ENCODE data around the gene ITGB5.
"Not testable (repeated sequence)": the region's sequence is repeated elsewhere in the genome, so short reads cannot be mapped to it uniquely, and the experiment has no call there.

Gene ITGB5

DNA sequence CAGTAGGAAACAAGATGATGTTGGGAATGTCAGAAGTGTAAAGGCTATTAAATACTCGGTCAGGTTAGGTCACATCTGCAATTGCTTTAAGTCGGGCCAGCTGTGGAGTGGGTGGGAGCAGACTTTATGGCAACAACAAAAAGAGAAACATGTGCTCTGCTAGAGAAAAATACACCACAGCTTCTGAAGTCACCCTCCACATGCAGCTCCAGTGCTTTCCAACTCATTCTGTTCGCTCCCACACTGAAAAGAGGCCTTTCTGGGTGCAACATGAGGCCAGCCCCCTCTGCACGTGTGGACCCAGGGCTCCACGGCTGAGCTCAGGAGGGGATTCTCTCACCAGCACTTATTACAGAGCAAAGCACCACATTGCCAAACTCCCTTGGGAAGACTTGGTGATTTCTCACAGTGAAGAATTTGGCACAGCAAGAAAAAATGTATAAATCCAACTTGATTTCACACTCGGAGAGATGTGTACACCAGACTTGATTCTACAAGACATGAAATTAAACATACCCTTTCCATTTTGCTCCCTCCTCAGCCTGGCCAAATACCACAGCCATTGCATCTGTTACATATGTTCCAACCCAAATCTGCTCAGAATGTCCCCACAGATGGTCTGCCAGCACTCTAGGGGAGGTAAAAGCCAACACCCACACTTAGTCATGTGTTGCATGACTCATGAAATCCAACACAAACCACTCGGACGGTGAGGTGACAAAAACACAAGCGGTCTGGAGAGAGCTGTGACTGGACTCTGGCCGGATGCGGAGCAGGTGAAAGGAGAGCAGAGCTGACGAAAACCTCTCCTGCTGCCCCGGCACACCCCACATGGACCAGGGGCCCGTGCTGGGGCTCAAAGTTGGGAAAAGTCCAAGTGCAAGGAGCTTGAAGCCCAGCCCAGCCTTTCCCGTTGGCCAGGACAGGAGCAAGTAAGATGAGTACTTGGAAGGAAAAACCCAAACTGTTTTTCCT lies 74.6 kb downstream of the ITGB5 start:
- DNase-seq = no peak

DNA sequence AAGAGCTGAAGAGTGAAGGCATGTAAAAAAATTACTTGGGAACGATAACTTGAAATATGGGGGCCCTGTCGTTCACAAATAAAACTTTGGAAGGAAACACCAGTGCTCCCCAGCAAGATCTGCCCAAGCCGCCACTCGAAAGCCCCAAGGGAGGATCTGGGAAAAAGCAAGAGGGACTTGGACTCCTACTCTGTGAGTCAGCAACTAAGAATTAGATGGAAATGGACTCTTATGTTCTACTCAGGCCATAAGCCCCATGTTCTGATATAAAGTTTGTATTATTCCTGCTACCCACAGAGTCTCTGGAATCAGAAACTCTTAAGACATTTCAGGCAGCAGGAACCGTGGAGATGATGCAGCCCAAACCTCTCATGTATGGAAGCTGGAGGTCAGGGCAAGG lies 75.7 kb downstream of the ITGB5 start:
- no peak for DNase-seq

DNA sequence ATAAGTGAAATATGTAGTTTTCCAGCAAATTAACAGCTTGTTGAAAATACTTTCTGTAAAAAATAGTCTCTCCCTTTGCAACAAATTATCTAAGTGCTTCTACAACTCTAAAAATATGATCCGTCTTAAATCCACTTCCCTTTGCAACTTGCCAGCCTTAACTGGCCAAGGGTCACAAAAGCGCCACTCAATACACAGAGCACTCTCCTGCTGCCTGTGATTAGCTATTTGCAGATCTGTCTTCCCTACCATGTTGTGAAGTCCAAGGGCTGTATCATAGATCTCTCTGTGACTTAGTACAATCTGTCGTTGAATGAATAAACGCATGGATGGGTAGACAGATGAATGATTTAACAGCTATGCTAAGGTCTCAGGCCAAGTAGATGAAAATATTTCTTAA lies 76.2 kb downstream of the ITGB5 start:
- DNase-seq = no peak

DNA sequence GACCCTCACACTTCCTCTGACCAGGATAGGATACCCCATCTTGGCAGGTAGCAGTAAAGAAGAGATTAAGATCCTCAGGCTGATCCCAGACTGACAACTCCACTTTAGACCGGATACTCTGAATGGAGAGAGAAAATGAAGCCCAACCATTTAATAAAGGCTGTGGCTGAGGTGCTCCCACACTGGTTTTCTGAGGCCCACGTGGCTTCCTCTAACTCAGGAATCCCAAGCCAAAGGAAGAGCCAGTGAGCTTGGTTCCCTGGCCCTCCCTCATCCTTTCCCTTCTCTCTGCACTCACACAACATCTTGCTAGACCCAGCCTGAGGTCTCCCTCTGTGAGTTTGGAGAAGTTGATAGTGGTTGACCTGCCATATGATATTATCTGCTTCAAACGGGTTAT lies 78.1 kb downstream of the ITGB5 start:
- DNase-seq = no peak

DNA sequence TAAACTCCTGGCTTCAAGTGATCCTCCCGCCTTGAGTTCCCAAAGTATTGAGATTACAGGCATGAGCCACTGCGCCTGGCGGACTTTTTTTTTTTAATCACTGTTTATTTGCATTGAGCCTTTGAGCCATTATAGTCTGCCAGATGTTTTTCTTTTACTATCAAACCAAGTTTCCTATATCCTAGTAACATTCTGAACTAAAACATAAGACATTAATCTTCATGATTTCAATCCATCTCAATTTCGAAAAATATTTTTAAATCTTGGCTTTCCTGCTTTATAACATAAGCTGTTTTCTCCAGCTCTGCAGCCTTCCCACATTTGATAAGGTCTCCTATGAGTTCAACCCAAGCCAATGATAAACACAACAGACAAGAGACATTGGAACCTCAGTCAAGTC lies 81.5 kb downstream of the ITGB5 start:
- no peak for DNase-seq

DNA sequence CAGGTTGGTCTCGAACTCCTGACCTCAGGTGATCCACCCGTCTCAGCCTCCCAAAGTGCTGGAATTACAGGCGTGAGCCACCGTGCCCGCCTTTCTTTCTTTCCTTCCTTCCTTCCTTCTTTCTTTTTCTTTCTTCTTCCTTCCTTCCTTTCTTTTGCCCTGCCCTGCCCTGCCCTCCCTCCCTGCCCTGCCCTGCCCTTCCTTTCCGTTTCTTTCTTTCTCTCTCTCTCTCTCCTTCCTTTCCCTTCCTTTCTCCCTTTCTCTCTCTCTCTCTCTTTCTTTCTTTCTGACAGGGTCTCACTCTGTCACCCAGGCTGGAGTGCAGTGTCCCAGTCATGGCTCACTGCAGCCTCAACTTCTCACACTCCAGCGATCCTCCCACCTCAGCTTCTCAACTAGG lies 82.3 kb downstream of the ITGB5 start:
- DNase-seq = no peak

DNA sequence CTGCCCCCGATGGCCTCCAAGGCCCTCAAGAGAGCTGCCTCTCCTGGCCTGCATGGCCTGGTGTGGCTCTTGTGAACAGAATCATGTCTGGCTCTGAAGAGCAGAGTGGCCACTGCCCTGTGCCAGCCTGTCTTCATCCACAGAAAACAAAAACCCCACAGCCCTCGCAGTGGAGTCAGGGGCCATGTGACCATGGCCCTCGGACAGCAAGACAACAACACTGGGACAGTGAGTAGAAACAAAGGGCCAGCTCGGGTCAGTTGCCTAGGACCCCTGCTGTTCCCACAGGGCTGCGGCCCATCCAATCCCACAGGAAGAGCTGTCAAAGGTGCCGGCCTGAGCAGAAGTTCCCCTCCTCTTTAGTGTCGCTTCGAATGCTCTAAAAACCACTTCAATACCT lies 84.5 kb downstream of the ITGB5 start:
- DNase-seq = no peak

DNA sequence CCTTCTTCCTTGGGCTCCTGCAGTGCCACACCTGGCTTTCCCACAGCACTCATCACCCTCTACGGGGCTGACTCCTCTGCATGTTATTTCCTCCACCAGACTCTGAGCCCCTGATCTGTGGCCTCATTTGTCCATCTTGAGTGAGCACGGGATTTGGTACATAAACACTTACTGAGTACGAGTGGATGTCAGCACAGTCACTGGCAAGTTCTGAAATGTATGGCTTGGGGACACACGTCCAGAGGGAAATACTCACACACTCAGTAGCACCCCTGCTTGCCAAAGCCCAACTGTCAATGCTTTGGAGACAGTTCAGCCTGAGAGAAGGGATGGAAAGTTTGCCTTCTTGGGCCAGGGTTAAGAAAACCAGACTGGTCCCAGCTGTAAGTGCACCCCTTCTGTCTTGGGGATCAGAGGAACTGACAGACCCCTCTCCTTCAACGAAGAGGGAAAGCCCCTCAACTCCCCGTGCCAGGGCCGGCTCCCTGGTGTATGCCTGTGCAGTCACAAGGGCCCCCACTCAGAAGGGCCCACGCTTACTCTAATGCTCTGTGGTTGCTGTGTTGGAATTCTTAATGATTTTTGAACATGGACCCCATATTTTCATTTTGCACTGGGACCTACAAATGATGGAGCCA lies 85.0 kb downstream of the ITGB5 start:
- DNase-seq = no peak

DNA sequence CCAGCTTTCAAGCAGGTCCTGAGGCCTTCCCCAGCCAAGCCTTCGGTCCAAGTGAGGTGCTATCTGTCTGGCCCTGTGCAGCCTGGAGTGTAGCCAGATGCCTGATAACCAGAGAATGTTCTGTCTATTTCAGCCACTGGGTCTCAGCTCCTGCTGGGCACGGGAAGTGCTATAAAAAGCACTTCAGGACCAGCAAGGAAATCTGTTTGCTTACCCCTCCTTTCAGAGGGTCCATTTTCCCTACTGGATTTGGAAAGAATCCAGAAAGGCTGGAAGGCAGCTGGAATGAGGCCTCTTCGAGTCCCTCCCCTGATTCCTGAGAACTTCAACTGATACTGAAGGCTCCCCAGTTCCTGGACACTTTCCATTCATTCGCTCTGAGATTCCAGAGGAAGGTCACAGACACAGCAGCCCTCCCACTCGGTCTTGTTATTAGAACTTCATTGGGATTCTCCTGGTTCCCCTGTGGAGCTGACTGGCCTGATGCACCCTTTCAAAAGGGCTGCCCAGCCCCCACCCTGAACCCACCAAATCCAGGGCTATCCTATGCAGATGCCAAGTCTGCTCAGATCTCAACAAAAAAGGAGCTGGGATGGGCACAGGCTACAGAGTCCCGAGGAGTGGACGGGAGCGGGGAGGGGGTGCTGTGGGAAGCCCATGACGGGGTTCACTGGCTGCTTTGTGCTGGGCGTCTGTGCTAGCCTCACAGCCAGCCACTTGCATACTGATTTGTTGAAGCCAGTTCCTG lies 86.5 kb downstream of the ITGB5 start:
- no peak for DNase-seq

DNA sequence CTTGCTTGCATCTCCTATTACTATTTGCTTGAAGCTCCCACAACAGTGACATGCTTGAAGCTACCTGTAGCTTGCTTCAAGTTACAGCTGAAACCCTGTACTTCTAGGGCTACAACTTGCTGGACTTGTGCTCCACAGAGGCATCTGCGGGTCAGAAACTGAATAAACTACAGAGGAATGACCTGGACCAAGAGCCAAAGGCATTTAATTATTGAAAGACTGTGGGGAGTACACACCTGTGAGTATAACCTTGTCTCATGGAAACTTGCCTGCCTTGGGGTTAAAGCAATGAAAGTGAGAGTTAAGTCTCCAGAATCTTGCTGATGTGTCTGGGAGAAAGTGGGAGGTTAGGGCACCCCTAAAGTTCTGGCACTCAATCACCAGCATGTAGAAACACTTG lies 87.1 kb downstream of the ITGB5 start:
- no peak for DNase-seq

DNA sequence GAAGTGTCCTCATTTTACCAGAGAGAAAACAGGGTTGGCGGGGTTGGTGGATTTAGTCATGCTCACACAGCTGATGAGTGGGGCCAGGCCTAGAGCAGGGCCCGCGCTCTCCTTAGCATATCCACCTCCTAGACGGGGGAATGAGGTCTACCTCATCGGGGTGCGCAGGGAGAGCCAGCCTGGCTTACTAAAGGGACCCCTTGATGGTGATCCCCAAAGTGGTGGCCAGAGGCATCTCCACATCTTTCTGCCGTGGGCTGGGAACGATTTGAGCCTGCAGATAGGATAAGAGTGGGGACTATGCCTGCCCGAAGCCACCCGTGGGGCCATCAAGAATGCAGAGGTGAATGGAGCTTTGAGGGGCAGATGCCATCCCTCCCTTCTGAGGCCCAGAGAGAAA lies 87.5 kb downstream of the ITGB5 start:
- DNase-seq = no peak

DNA sequence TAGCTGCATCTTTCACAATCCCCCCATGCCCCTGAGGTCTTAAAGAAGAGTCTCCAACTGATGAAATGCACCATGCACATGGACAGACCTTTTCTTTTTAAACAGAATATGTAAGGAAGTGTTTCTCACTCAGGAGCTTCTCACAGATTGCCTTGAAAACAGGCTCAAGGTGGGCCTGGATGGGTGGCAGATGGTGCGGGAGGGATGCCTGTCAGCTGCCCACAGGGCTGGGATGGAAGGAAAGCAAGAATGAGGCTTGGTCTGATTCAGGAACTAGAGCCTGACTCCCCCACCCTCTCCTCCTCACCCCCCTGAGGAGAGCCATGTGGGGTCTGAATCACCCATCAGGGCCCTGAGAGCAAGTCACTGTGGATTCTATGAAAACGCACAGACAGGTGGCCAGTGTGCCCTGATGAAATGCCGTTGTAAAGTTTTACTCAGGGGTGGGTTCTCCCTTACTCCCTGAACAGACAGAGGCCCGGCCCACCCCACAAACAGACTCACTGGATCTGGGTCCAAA lies 89.7 kb downstream of the ITGB5 start:
- DNase-seq = no peak

DNA sequence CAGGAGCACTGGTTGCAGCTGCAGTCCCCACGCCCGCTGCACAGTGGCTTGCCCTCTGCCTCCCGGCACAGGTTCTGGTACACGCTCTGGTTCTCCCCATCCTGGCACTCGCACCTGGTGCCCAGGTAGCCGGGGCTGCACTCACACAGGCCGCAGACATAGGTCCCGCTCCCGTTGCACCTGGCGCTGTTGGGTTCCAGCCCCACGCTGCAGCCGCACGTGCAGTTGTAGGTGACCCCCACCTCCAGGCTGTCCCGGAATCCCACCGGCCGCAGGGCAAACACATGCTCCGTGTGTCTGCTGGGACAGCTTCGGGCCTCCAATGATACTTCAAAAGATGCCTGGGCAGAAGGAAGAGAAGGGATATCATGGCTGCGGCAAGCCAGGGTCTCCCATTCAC lies 90.7 kb downstream of the ITGB5 start:
- DNase-seq = no peak

DNA sequence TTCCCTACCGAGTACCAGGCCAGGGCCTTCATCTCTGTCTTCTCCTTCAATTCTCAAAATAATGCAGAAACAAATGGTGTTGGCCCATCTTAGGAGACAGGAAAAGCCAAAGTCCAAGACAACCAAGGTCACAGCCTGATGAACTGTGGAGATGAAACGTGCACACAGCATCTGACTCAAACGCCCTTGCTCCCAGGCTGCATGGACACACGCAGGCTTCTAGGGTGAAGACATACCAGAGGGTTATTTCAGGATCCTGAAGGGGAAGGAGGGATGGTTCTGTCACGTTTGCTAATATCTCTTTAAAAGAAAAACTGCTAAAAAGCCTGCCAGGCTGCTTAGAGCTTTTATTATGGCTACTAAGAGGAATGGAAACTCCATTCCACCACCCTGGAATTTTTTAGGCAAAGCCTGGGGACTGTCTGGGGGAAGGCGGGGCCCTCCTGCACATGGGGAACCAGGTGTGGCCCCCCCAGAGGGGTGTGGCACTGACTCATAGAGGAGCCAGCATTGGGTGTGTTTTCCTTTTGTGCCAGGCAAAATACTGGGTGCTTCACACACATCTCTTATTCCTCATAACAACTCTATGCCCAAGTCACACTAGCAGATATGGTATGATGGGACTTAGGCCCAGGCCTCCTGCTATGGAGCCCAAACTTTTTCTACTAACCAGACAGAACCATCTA lies 94.0 kb downstream of the ITGB5 start:
- no peak for DNase-seq

DNA sequence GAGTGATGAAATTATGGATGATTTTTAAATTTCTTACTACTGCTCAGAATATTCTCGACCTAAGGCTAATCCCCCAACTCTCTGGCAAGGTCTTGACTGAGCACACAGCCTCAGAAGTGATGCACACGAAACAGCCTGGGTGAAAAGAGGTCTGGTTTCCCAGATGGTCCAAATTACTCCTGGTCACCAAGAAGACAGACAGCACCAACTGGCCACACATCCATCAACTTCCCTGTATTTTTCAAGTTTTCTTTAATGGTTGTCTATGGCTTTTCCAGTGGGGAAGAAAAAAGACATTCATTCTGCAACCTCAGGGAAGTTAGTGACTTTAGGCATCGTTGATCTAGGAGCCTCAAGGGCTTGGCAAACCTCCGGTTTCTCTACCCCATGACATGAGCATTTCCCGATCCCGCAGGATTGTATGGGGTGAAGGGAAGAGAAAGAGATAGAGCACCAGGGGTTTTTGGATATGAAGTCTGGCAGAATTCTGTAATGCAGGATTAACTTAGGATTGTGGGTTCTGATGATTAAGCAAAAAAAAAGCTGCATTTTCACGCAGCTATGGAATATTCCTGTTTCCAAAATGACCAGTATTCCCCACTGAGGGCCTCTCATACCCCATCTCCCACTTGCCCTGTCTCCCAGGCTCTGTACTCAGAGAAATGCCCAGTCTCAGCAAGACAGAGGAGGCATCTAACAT lies 94.7 kb downstream of the ITGB5 start:
- no peak for DNase-seq

DNA sequence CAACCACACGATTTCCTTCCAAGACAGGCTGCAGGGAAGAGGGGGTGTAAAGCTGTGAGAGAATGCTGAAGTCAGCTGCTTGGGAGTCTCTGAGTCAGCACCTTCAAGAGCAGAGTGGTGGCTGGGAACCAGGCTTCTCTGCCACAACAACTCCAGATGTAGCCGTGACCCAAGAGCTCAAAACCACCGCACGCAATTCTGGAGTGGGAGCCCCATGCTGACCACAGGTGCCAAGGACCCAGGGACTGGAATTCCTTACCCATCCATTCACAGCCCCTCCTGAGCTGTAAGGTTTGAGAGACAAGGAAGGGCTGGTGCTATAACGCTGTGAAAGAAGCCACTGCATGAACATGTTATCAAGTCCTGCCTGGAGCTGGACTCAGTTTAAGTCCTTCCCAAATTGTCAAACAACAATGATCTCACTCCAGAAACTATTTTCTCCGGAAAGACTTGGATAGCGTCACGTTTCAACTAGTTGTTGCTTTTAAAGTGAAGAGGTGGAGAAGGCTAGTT lies 95.5 kb downstream of the ITGB5 start:
- no peak for DNase-seq

DNA sequence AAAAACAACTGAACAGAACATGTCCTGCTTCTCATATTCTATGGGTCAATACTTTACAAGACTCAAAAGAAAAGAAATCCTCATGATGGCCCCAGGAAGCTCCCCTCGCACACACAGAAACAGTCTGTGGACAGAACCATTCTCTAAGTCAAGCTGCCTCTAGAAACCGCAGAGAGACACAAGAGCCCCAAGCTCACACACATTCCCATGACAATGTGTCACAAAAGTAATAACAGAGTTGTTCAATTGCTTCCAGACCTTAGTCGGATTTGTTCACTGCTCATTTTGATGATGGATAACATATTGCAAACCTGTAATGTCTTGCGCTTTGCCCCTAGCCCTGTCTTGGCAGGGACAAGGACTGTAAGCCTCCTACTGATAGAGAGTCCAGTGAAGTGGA lies 96.0 kb downstream of the ITGB5 start:
- no peak for DNase-seq

DNA sequence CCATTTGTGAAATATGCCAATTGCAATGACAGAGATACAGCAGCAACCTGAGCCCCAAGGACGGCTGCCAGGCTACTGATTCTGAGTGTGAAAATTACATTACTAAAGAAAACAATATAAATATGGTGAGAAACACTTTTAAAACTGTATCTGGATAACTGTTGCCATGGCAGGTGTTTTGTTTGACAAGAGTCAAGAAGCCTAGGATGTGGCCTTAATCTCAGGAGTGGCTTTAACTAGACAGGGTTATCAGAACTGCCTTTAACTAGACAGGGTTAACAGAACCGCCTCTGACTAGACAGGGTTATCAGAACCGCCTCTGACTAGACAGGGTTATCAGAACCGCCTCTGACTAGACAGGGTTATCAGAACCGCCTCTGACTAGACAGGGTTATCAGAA lies 98.1 kb downstream of the ITGB5 start:
- DNase-seq = not testable (repeated sequence)

DNA sequence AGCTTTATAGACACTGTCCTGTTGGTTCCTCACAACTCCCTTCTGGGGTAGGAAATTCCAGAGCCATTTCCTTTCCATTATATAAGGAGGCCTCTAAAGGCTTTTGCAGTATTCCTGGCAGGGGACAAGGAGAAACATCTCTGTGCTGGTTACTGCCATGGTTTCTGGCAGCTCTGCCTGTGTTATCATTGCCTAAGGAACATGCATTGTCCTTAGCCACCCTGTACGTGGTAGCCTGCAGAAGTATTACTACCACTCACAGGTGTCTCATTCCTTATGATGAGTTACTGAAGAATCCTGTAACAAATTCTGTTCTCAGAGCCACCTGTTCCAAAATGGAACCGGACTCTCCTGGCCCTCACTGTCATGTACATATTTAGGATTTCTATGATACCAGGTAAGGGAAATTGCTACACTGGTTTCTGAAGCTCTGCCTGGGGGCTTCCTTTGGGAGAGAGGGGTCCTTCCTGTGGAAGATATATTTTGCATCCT lies 98.9 kb downstream of the ITGB5 start:
- DNase-seq = no peak

DNA sequence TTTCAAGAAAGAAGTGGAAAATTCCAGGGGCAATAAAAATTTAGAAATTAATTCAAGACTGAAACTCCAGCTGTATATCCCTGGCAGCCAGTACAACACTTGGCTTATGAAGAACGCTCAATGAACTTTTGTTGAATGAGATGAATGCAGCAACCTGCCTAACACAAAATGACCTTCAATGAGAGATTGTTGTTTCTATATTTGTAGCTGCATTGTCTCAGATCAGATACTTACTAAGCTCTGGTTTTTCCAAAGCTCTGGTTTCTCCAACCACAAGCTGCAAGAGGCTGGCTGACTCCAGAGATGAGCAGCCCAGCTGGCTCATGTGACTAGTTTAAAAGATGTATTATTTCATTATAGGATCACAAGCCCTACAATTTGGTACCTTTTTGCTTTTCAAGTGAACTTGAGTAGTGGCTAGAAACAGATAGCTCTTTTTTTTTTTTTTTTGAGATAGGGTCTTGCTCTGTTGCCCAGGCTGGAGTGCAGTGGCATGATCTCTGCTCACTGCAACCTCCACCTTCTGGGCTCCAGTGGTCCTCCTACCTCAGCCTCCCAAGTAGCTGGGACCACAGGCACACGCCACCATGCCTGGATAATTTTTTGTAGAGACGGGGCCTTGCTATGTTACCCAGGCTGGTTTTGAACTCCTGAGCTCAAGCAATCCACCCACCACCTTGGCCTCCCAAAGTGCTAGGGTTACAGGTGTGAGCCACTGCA lies 99.5 kb downstream of the ITGB5 start:
- no peak for DNase-seq

All from activated naive CD4-positive, alpha-beta T cell treated with Interleukin-2 at 50 U/mL for 16 hours (primary cell).